HepG2 (cell line): Measurements from ENCODE around the gene PDILT. TPM values are rescaled to one million over a fixed set of nuclear protein-coding genes. Genes with fewer than 3 reads are reported as not detected.

Source experiments
- AKNA ChIP-seq: sonication (generic); formaldehyde crosslinking; IDR thresholded peaks from 2 replicates; pipeline ENCODE4 v1.4.0; 2020; ENCODE audit warnings: missing genetic modification reagents, borderline replicate concordance
- BCL6 ChIP-seq: IDR thresholded peaks from 2 replicates; pipeline ENCODE4 v1.6.1; 2016; ENCODE audit warnings: missing genetic modification reagents, missing compliant biosample characterization
- FLYWCH1 ChIP-seq: sonication (generic); formaldehyde crosslinking; IDR thresholded peaks from 2 replicates; pipeline ENCODE4 v1.8.1; 2023; ENCODE audit warnings: mild to moderate bottlenecking, missing genetic modification reagents
- HNRNPK ChIP-seq: fragments of 200-400 bp; formaldehyde crosslinking; IDR thresholded peaks from 2 replicates; pipeline ENCODE4 v1.6.1; 2018; ENCODE audit warnings: low read length, low read depth, moderate library complexity, mild to moderate bottlenecking; ENCODE audit not compliant: poor library complexity, severe bottlenecking
- NCOA1 ChIP-seq: sonication (generic); formaldehyde crosslinking; IDR thresholded peaks from 2 replicates; pipeline ENCODE4 v1.9.0; 2021; ENCODE audit warnings: missing genetic modification reagents
- SKI ChIP-seq: fragments of 450-650 bp; IDR thresholded peaks from one replicate; pipeline ENCODE4 v1.6.1; 2018; ENCODE audit warnings: mild to moderate bottlenecking; ENCODE audit not compliant: partially characterized antibody
- SNAPC2 ChIP-seq: sonication (generic); formaldehyde crosslinking; IDR thresholded peaks from 2 replicates; pipeline ENCODE4 v1.8.1; 2022; ENCODE audit warnings: mild to moderate bottlenecking, missing genetic modification reagents
- THAP7 ChIP-seq: sonication (generic); formaldehyde crosslinking; IDR thresholded peaks from 2 replicates; pipeline ENCODE4 v1.8.1; 2023; ENCODE audit warnings: mild to moderate bottlenecking, missing genetic modification reagents
- ZBTB34 ChIP-seq: sonication (generic); formaldehyde crosslinking; IDR thresholded peaks from 2 replicates; pipeline ENCODE4 v1.8.0; 2022; ENCODE audit warnings: mild to moderate bottlenecking, missing genetic modification reagents
- ZNF101 ChIP-seq: sonication (generic); formaldehyde crosslinking; IDR thresholded peaks from 2 replicates; pipeline ENCODE4 v1.4.0; 2020; ENCODE audit warnings: mild to moderate bottlenecking, low read depth, missing genetic modification reagents, borderline replicate concordance
- ZNF260 ChIP-seq: sonication (generic); formaldehyde crosslinking; IDR thresholded peaks from 2 replicates; pipeline ENCODE4 v1.4.0; 2020; ENCODE audit warnings: missing genetic modification reagents, low read depth, mild to moderate bottlenecking, borderline replicate concordance
- ZNF30 ChIP-seq: sonication (generic); formaldehyde crosslinking; IDR thresholded peaks from 2 replicates; pipeline ENCODE4 v1.5.0; 2020; ENCODE audit warnings: mild to moderate bottlenecking, missing genetic modification reagents
- ZNF496 ChIP-seq: sonication (generic); formaldehyde crosslinking; IDR thresholded peaks from 2 replicates; pipeline ENCODE4 v1.8.1; 2023; ENCODE audit warnings: mild to moderate bottlenecking, moderate library complexity, missing genetic modification reagents; ENCODE audit not compliant: insufficient replicate concordance
- ZNF609 ChIP-seq: sonication (generic); formaldehyde crosslinking; IDR thresholded peaks from 2 replicates; pipeline ENCODE4 v1.4.0; 2020; ENCODE audit warnings: mild to moderate bottlenecking, missing genetic modification reagents, borderline replicate concordance
- polyA plus RNA-seq, 8 experiments: library from polyadenylated mRNA; depleted of rRNA in 3 of 8; stranded (reverse) in 7 of 8; unstranded in 1 of 8; fragments of >200 nt; fragmentation: Illumina TruSeq in 4 of 8; extraction: Trizol in 4 of 8; gene quantifications; 2 replicates each; pipeline versions ENCODE4 v1.2.1 to v1.2.3, GENCODE V29; 2011 to 2016; ENCODE audit warnings: low read depth in 4 of 8, missing spikeins in 1 of 8, mixed read lengths in 1 of 8; ENCODE audit not compliant: insufficient read depth in 1 of 8
- total RNA-seq, 5 experiments: library from RNA; depleted of rRNA; stranded (reverse); fragments of >200 nt; fragmentation: Illumina TruSeq; extraction: Trizol; gene quantifications; 2 replicates each; pipeline ENCODE4 v1.2.3, GENCODE V29; 2016; ENCODE audit warnings: low read depth in 1 of 5

Gene PDILT
- total and polyA plus RNA-seq, 2 of the 13 experiments (the other 11 are each of a cell fraction or from before 2014, with no cell fraction given): not detected

GRCh38 chr16:20424129-20424866, 19.8 kb upstream of the PDILT start (continued):
- no peak for TF ChIP-seq ZNF30 (CRISPR knock-in tag)
- no peak for TF ChIP-seq THAP7
- TF ChIP-seq ZNF496 (CRISPR knock-in tag): no peak
- no peak for TF ChIP-seq NCOA1 (CRISPR knock-in tag)
- TF ChIP-seq BCL6 (CRISPR knock-in tag): peak; percentile 74
- TF ChIP-seq FLYWCH1 (CRISPR knock-in tag): no peak
- TF ChIP-seq AKNA (CRISPR knock-in tag): no peak
- TF ChIP-seq ZNF101 (CRISPR knock-in tag): no peak
- no peak for TF ChIP-seq ZBTB34 (CRISPR knock-in tag)
- TF ChIP-seq SKI: no peak
- no peak for TF ChIP-seq ZNF260 (CRISPR knock-in tag)
- TF ChIP-seq HNRNPK: no peak
- TF ChIP-seq SNAPC2 (CRISPR knock-in tag): no peak
- TF ChIP-seq ZNF609 (CRISPR knock-in tag): peak; percentile 78; the same call in 1 of the 2 replicates
